Retina (tissue), 1 donor: ENCODE results near the gene TNFAIP8L2.

ENCODE experiments used
- DNase-seq: peaks from one replicate; pipeline ENCODE4 v3.0.0-alpha.2; 2016

Gene TNFAIP8L2

GRCh38 chr1:151156515-151156819 is at the start of gene TNFAIP8L2:
Gene TNFAIP8L2 (plus strand): TSS chr1:151156649. CDS start chr1:151158698, 2,049 bp downstream.
- no peak for DNase-seq

- DNase-seq: no peak
These were observed 49.6 kb upstream of the TNFAIP8L2 start for GRCh38 chr1:151106894-151107293.

- no peak for DNase-seq
These were observed 48.1 kb upstream of the TNFAIP8L2 start for GRCh38 chr1:151108331-151108730.

- DNase-seq: no peak
These were observed 42.6 kb upstream of the TNFAIP8L2 start for GRCh38 chr1:151113877-151114276.

GRCh38 chr1:151124763-151125403 is 31.6 kb upstream of the TNFAIP8L2 start:
- no peak for DNase-seq

GRCh38 chr1:151128800-151129199 is 27.6 kb upstream of the TNFAIP8L2 start:
- no peak for DNase-seq

- peak; percentile 90 for DNase-seq
These were observed 25.4 kb upstream of the TNFAIP8L2 start for GRCh38 chr1:151130987-151131586.

- DNase-seq: peak; percentile 85
These were observed 24.6 kb upstream of the TNFAIP8L2 start for GRCh38 chr1:151131701-151132334.

GRCh38 chr1:151132335-151133017 is 24.0 kb upstream of the TNFAIP8L2 start:
- DNase-seq: no peak

GRCh38 chr1:151133018-151133806 is 23.2 kb upstream of the TNFAIP8L2 start:
- no peak for DNase-seq

- no peak for DNase-seq
These were observed 22.1 kb upstream of the TNFAIP8L2 start for GRCh38 chr1:151134396-151134795.

- DNase-seq: no peak
These were observed 21.5 kb upstream of the TNFAIP8L2 start for GRCh38 chr1:151134991-151135390.

GRCh38 chr1:151135433-151136385 is 20.7 kb upstream of the TNFAIP8L2 start:
- no peak for DNase-seq

GRCh38 chr1:151137789-151138188 is 18.7 kb upstream of the TNFAIP8L2 start:
- DNase-seq: no peak

GRCh38 chr1:151142411-151143056 is 13.9 kb upstream of the TNFAIP8L2 start:
- DNase-seq: no peak

GRCh38 chr1:151143057-151143435 is 13.4 kb upstream of the TNFAIP8L2 start:
- DNase-seq: no peak

GRCh38 chr1:151143986-151144385 is 12.5 kb upstream of the TNFAIP8L2 start:
- no peak for DNase-seq

GRCh38 chr1:151144474-151145303 is 11.8 kb upstream of the TNFAIP8L2 start:
- DNase-seq: peak; percentile 46

- DNase-seq: peak; percentile 76
These were observed 11.0 kb upstream of the TNFAIP8L2 start for GRCh38 chr1:151145304-151146071.

GRCh38 chr1:151146072-151146411 is 10.4 kb upstream of the TNFAIP8L2 start:
- DNase-seq: no peak
